Measurements from ENCODE around the gene UMODL1.

GRCh38 chr21:42107881-42108553, 36.9 kb downstream of the UMODL1 start:
- TF ChIP-seq GATA3 (IDR thresholded peaks at IDR 0.05; ENCODE audit: low read depth, low read length) (no peak), GATA2 (IDR thresholded peaks at IDR 0.05; ENCODE audit: low read depth, low read length) (no peak)

Data from SH-SY5Y (cell line).